GM12878 (cell line): ENCODE measurements around the gene CDK2. TPM values are rescaled to one million over a fixed set of nuclear protein-coding genes. Genes with fewer than 3 reads are reported as not detected.

ENCODE experiments used
- ATAC-seq: fragments of 200-7000 bp; cut with Tn5 transposase; 3 replicates; pipeline ENCODE4 v1.9.1; 2020; ENCODE audit warnings: mild to moderate bottlenecking, moderate library complexity
- BruUV-seq: library from RNA; stranded (reverse); fragments of 400-500 nt; replicated peaks from 2 replicates; lab custom pipeline; 2021; lab: Mats Ljungman, UMichigan
- CTCF ChIA-PET: fragments of 300-600 bp; sonication (Branson Sonifier 250); formaldehyde crosslinking; extraction: SDS; loops from one replicate; lab custom pipeline; 2021; ENCODE audit warnings: inconsistent platforms; lab: Yijun Ruan, JAX
- POLR2A ChIA-PET: fragments of 350-600 bp; formaldehyde crosslinking; extraction: SDS; loops from one replicate; lab custom pipeline; 2021; ENCODE audit warnings: inconsistent platforms; lab: Charles Lee
- RAD21 ChIA-PET: fragments of 300-600 bp; sonication (Branson Sonifier 250); formaldehyde crosslinking; loops from one replicate; lab custom pipeline; 2023; ENCODE audit warnings: antibody characterized with exemption; ENCODE audit not compliant: unreplicated experiment; lab: Charles Lee
- SMC1A ChIA-PET: fragments of 300-600 bp; sonication (Branson Sonifier 250); formaldehyde crosslinking; loops from one replicate; lab custom pipeline; 2023; ENCODE audit not compliant: unreplicated experiment, uncharacterized antibody; lab: Charles Lee
- DNase-seq: peaks from one replicate; pipeline ENCODE4 v3.0.0-alpha.2; 2011; ENCODE audit warnings: low read depth, low spot score
- FAIRE-seq: peaks from 3 replicates; lab custom pipeline; 2011; peaks lifted over from hg19 to GRCh38; lab: Jason Lieb, UNC
- H2AFZ ChIP-seq: 2 replicates; pipeline ENCODE4 v1.6.0; 2011; ENCODE audit warnings: low read depth, low read length, control low read depth; ENCODE audit not compliant: control insufficient read depth
- H3K27ac ChIP-seq: 2 replicates; pipeline ENCODE4 v1.5.1; 2011; ENCODE audit warnings: control low read depth; ENCODE audit not compliant: control insufficient read depth, insufficient read depth
- H3K27me3 ChIP-seq, 2 experiments: replicated peaks in 1 of 2; 2 replicates each; pipeline versions ENCODE4 v1.6.0 to v1.6.1; 2011; ENCODE audit warnings: low read length in 1 of 2; ENCODE audit not compliant: control insufficient read depth in 2 of 2, insufficient read depth in 2 of 2
- H3K36me3 ChIP-seq, 2 experiments: 2 replicates each; pipeline ENCODE4 v1.5.1; 2011; ENCODE audit warnings: low read length in 1 of 2; ENCODE audit not compliant: control insufficient read depth in 2 of 2, insufficient read depth in 2 of 2
- H3K4me1 ChIP-seq: 2 replicates; pipeline ENCODE4 v1.6.1; 2011; ENCODE audit warnings: mild to moderate bottlenecking, low read length, moderate library complexity, mixed read lengths; ENCODE audit not compliant: control insufficient read depth, insufficient read depth
- H3K4me2 ChIP-seq: 2 replicates; pipeline ENCODE4 v1.6.0; 2011; ENCODE audit warnings: control low read depth; ENCODE audit not compliant: control insufficient read depth, insufficient read depth
- H3K4me3 ChIP-seq: fragments of 200-600 bp; sonication (generic); 2 replicates; pipeline ENCODE4 v1.5.1; 2016
- H3K79me2 ChIP-seq: 2 replicates; pipeline ENCODE4 v1.6.0; 2011; ENCODE audit warnings: low read length; ENCODE audit not compliant: control insufficient read depth, insufficient read depth
- H3K9ac ChIP-seq: 2 replicates; pipeline ENCODE4 v1.8.0; 2011; ENCODE audit warnings: low read length, control low read depth, mixed read lengths; ENCODE audit not compliant: control insufficient read depth, insufficient read depth
- H3K9me3 ChIP-seq: replicated peaks from 3 replicates; pipeline ENCODE4 v1.5.1; 2011; ENCODE audit warnings: mild to moderate bottlenecking, low read length; ENCODE audit not compliant: control insufficient read depth, insufficient read depth
- H4K20me1 ChIP-seq: 2 replicates; pipeline ENCODE4 v1.6.0; 2011; ENCODE audit not compliant: control insufficient read depth, insufficient read depth
- ESRRA ChIP-seq: IDR thresholded peaks from 2 replicates; pipeline ENCODE4 v1.6.1; 2012; ENCODE audit warnings: mild to moderate bottlenecking, low read length, improper control_type of control experiment
- RFX5 ChIP-seq: IDR thresholded peaks from 2 replicates; pipeline ENCODE4 v1.6.1; 2011; ENCODE audit warnings: low read depth, low read length, improper control_type of control experiment
- SREBF1 ChIP-seq: IDR thresholded peaks from 2 replicates; pipeline ENCODE4 v1.6.1; 2012; ENCODE audit warnings: mild to moderate bottlenecking, low read length
- SRF ChIP-seq, 2 experiments: IDR thresholded peaks; 2 replicates each; pipeline ENCODE4 v1.6.1; 2011; ENCODE audit warnings: low read depth in 2 of 2, low read length in 2 of 2, mild to moderate bottlenecking in 1 of 2, moderate library complexity in 1 of 2
- ZNF24 ChIP-seq: fragments of 450-650 bp; IDR thresholded peaks from 2 replicates; pipeline ENCODE4 v1.6.1; 2017; ENCODE audit warnings: antibody characterized with exemption, mild to moderate bottlenecking
- ZNF274 ChIP-seq: IDR thresholded peaks from one replicate; pipeline ENCODE4 v1.8.0; 2011; ENCODE audit not compliant: insufficient read length, insufficient read depth
- WGBS: methylation state at CpG from one replicate; pipeline ENCODE4 v1.1.6; 2016; ENCODE audit warnings: low lambda C conversion rate; ENCODE audit not compliant: insufficient replicate concordance, insufficient coverage; ENCODE audit errors: missing lambda C conversion rate; 5-methylcytosine and 5-hydroxymethylcytosine counted together
- in situ Hi-C: fragments of 300-500 bp; cut with MboI; formaldehyde crosslinking; loops from 9 replicates; pipeline ENCODE4 v1.14.3; 2018; ENCODE audit warnings: mixed read lengths
- intact Hi-C: fragments of 100-400 bp; cut with micrococcal nuclease; formaldehyde crosslinking; loops from one replicate; pipeline ENCODE4 v1.14.2; 2022; ENCODE audit not compliant: unreplicated experiment
- polyA plus RNA-seq, 11 experiments: library from polyadenylated mRNA; depleted of rRNA in 4 of 11; unstranded in 6 of 11; stranded (reverse) in 5 of 11; fragments of >200 nt; fragmentation: Nextera tagmentation in 4 of 11; fragmentation: Illumina TruSeq in 1 of 11; extraction: Ambion mirVana in 4 of 11; extraction: Trizol in 1 of 11; gene quantifications; 1 replicate in 1 of 11; 2 replicates in 10 of 11; pipeline versions ENCODE4 v1.2.1 to v1.2.3, GENCODE V29; 2011 to 2016; ENCODE audit warnings: inconsistent platforms in 2 of 11, missing spikeins in 2 of 11, low read depth in 1 of 11
- total RNA-seq, 4 experiments: library from RNA; depleted of rRNA in 3 of 4; stranded (reverse); fragments of >200 nt in 3 of 4; fragmentation: Illumina TruSeq in 1 of 4; extraction: Trizol in 1 of 4; gene quantifications; 2 replicates each; pipeline versions ENCODE4 v1.2.1 to v1.2.3, GENCODE V29; 2013 to 2021

CDK2 gene
- total and polyA plus RNA-seq, 10 of the 15 experiments (the other 5 are each of a cell fraction or from before 2014, with no cell fraction given) = 13.1 to 138 (median 82.2) TPM

DNA sequence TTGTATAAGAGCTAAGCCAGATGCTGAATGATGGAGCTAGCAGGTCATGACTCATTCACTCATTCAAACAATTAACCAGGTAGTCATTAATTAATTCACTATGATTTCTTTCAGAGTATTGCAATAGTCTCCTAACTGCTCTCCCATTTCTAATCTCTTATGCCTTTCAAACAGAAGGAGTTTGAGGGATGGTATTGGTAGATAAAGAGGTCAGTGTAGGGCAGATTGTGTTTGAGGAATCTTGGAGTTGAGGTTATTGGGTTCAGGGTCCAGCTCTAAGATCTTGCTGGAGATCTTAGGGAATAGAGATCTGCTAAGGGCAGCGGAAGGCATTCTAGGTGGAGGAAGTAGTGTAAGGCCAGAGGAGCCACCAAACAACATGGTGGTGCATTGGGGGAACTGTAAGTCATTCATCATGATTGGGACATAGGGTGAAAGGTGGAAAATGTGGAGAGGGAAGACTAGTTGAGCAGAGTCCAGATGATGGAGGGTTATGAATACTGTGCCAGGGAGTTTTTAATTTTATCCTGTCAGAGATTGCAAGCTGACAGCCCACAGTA lies 24.0 kb upstream of the CDK2 start:
- intact Hi-C loops = no loop called here
- FAIRE-seq = no peak
- no TSS peak for BruUV-seq
- ChIA-PET SMC1A (interaction anchor here (0.8 to 5.0 kb wide), 5 partner anchors 13 to 203 kb away, joined by 3 to 51 read pairs (median 5); no protein-coding TSS in a partner anchor), CTCF (interaction anchor here (0.5 to 4.7 kb wide), 7 partner anchors 12 to 204 kb away, joined by 3 to 49 read pairs (median 4); partner anchors contain the start of genes DGKA, ORMDL2 and SARNP), RAD21 (interaction anchor here (5.0 kb wide), 1 partner anchor 203 kb away, joined by 43 read pairs; no protein-coding TSS in a partner anchor), POLR2A (interaction anchor here (0.6 to 1.5 kb wide), 3 partner anchors 16 to 202 kb away, joined by 3 read pairs; no protein-coding TSS in a partner anchor)
- Histone ChIP-seq H3K4me2 (no peak overlapping the region), H3K27me3 (no peaks in the 10 kb centered on the region), H2AFZ (no peak overlapping the region), H3K27ac (no peak overlapping the region), H3K4me3 (no peak overlapping the region), H3K79me2 (no peaks in the 10 kb centered on the region), H3K9me3 (no peaks in the 10 kb centered on the region), H3K36me3 (peaks cover 0 to 46% of the 10 kb centered on the region in 2 experiments), H3K4me1 (peaks cover 24% of the 10 kb centered on the region), H4K20me1 (no peaks in the 10 kb centered on the region), H3K9ac (no peak overlapping the region)
- WGBS = 100% methylated on average over 1 of the region's 1 CpG
- no peak for DNase-seq
- ATAC-seq = no peak
- TF ChIP-seq ZNF274 (no peak), SRF (IDR thresholded peaks at IDR 0.05; ENCODE audit: low read depth in 2 of 2, low read length in 2 of 2) (no peak), SREBF1 (no peak), RFX5 (no peak), ESRRA (no peak), ZNF24 (no peak)
- in situ Hi-C loops = loop anchor here (5.0 kb wide), 1 partner anchor 205 kb away; no protein-coding TSS in a partner anchor
